ELF-1 (cell line): ENCODE data around the gene STRN.
A peak's percentile ranks its signal among the peaks of the same experiment; 100 is the strongest.
"Not testable (repeated sequence)": the region's sequence is repeated elsewhere in the genome, so short reads cannot be mapped to it uniquely, and the experiment has no call there.

ENCODE experiments used
- DNase-seq: peaks from one replicate; pipeline ENCODE4 v3.0.0-alpha.2; 2016; ENCODE audit warnings: low read depth, low spot score

Gene STRN

GRCh38 chr2:36966370-36967235, at the start of gene STRN:
STRN (minus strand) TSS chr2:36966536; CDS start chr2:36966463, 73 bp downstream.
- peak; percentile 97 for DNase-seq

GRCh38 chr2:37013315-37013641, 46.9 kb upstream of the STRN start:
- DNase-seq, result no peak

GRCh38 chr2:37011130-37011529, 44.8 kb upstream of the STRN start:
- DNase-seq, result no peak

GRCh38 chr2:37005118-37005868, 39.0 kb upstream of the STRN start:
- peak; percentile 4 for DNase-seq

GRCh38 chr2:37000988-37001556, 34.7 kb upstream of the STRN start:
- DNase-seq, result no peak

- DNase-seq, result no peak
Measured at GRCh38 chr2:37000318-37000717, 34.0 kb upstream of the STRN start.

GRCh38 chr2:36999416-36999815, 33.1 kb upstream of the STRN start:
- DNase-seq, result not testable (repeated sequence)

- DNase-seq, result no peak
Measured at GRCh38 chr2:36993841-36994620, 27.7 kb upstream of the STRN start.

GRCh38 chr2:36988008-36988407, 21.7 kb upstream of the STRN start:
- no peak for DNase-seq

GRCh38 chr2:36982467-36982866, 16.1 kb upstream of the STRN start:
- no peak for DNase-seq

- DNase-seq, result no peak
Measured at GRCh38 chr2:36981911-36982310, 15.6 kb upstream of the STRN start.

GRCh38 chr2:36979007-36979406, 12.7 kb upstream of the STRN start:
- not testable (repeated sequence) for DNase-seq

- DNase-seq, result no peak
Measured at GRCh38 chr2:36976065-36976464, 9.7 kb upstream of the STRN start.

GRCh38 chr2:36975306-36975705, 9.0 kb upstream of the STRN start:
- no peak for DNase-seq

- DNase-seq, result no peak
Measured at GRCh38 chr2:36973320-36973719, 7.0 kb upstream of the STRN start.

- DNase-seq, result no peak
Measured at GRCh38 chr2:36971990-36972389, 5.7 kb upstream of the STRN start.

- no peak for DNase-seq
Measured at GRCh38 chr2:36967236-36967876, 1.0 kb upstream of the STRN start.

- DNase-seq, result peak; percentile 80
Measured at GRCh38 chr2:36965751-36966369, 476 bp downstream of the STRN start.

- DNase-seq, result no peak
Measured at GRCh38 chr2:36965206-36965605, 1.1 kb downstream of the STRN start.

- no peak for DNase-seq
Measured at GRCh38 chr2:36964496-36965058, 1.8 kb downstream of the STRN start.

GRCh38 chr2:36963734-36964133, 2.6 kb downstream of the STRN start:
- DNase-seq, result no peak
